BLaER1 treated with 17β-estradiol and CSF1 and Interleukin-3, amounts not matched to agents 10 nM and 100 nM (cell line): ENCODE measurements around the gene KCNJ5.

Experiments used
- H3K27ac ChIP-seq, 11 experiments: shearing (Covaris generic); formaldehyde crosslinking; 2 replicates each; pipeline ENCODE4 v1.8.1; 2022
- H3K27me3 ChIP-seq, 11 experiments: shearing (Covaris generic); formaldehyde crosslinking; 2 replicates each; pipeline ENCODE4 v1.8.1; 2022
- H3K36me3 ChIP-seq, 11 experiments: shearing (Covaris generic); formaldehyde crosslinking; 2 replicates each; pipeline ENCODE4 v1.8.1; 2022
- H3K4me1 ChIP-seq, 10 experiments: shearing (Covaris generic); formaldehyde crosslinking; 2 replicates each; pipeline ENCODE4 v1.8.1; 2022
- H3K4me2 ChIP-seq, 11 experiments: shearing (Covaris generic); formaldehyde crosslinking; 2 replicates each; pipeline ENCODE4 v1.8.1; 2022
- H3K4me3 ChIP-seq, 10 experiments: shearing (Covaris generic); formaldehyde crosslinking; 2 replicates each; pipeline ENCODE4 v1.8.1; 2022
- H3K9ac ChIP-seq, 11 experiments: shearing (Covaris generic); formaldehyde crosslinking; 2 replicates each; pipeline ENCODE4 v1.8.1; 2022
- H3K9me3 ChIP-seq, 11 experiments: shearing (Covaris generic); formaldehyde crosslinking; replicated peaks in 1 of 11; 2 replicates each; pipeline ENCODE4 v1.8.1; 2022
- H4K20me1 ChIP-seq, 11 experiments: shearing (Covaris generic); formaldehyde crosslinking; 2 replicates each; pipeline ENCODE4 v1.8.1; 2022
- Cebpa-rat ChIP-seq, 11 experiments: shearing (Covaris generic); IDR thresholded peaks; 2 replicates each; pipeline ENCODE4 v1.8.1; 2022

Gene KCNJ5

DNA sequence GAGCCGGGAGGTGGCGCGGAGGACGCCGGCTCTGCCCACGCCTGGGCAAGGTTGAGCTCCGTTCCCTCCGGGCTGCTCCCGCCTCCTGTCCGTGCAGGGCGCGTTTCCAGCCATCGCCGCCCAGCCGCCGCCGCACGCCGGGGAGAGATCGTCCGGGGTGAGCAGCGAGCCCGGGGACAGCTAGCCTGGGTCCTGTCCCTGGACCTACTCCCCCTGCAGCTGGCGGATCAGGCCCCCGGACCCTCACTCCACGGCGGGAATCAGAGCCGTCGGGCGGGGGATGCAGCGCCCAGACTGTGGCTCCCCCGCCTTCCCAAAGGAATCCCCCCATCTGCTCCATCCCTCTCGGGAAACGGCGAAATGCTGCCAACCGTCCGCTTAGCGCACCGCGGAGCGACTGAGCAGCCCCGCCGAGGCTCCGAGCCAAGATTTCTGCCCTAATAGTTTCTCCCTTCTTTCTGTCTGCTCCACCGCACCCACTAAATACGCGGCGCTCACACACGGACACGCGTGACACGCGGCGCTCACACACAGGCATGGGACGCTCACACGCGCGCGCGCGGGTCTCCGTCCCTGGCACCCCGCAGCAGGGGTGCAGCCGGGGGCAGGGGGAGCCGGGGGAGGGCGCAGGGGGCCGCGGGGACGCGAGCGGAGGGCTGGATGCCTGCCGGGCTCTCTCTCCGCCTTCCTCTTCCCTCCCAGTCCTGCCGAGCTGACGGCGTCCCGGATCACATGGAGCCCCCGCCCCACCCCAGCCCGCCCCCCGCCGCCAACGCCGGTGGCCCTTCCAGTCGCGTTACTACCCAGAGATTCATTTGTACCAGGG lies at the start of gene KCNJ5:
Gene KCNJ5, plus strand, starts transcription at position 814 of the 826 bp plus-strand sequence. CDS start 19,918 bp downstream, outside the sequence.
- H3K4me2 ChIP-seq, result peak within 1 kb of the TSS; percentile 73 to 99 (median 90)
- no peak within 1 kb of the TSS for H3K27ac ChIP-seq
- peak within 1 kb of the TSS; percentile 42 to 67 (median 56) for H3K4me3 ChIP-seq
- peaks cover 55 to 72% (median 63%) of the 10 kb centered on the region in 11 experiments for H3K27me3 ChIP-seq
- H4K20me1 ChIP-seq, result peaks cover 0 to 35% (median 21%) of the 10 kb centered on the region in 11 experiments; a peak in 16 of 22 replicates
- peaks cover 32 to 50% (median 44%) of the 10 kb centered on the region in 10 experiments for H3K4me1 ChIP-seq
- no peaks in the 10 kb centered on the region for H3K36me3 ChIP-seq
- no peaks in the 10 kb centered on the region for H3K9me3 ChIP-seq
- peak within 1 kb of the TSS in 9 of 11 experiments; percentile 23 to 60 (median 41); a peak in 9 of 22 replicates for H3K9ac ChIP-seq
- no peak for TF ChIP-seq Cebpa-rat (IDR thresholded peaks at IDR 0.05)

DNA sequence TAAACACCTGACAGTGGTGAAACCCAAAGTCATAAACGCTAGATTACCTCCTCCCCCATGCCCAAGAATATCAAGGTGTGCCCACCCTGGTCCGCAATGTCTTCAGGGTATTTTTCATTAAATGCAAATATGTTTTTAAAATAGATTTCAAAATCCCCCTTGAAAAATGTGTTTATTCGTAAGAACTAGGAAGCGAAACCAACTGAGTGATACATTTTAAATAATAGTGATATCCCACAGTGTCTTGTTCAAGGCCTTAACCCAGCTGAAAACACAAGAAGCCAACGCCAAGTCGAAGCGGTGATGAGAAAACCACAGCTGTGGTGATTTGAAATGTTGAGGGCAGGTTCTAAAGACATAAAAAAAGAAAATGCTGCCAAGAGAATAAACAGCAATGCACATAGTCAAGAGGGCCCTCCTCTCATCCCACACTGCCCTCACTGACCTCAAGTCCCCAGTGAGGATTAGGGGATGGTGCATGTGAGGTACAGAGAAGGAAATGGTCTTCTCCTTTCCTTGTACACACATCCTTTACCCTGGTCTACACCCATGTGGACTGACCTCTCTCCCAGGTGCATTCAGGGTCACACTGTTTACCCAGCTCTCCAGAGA lies 49.6 kb upstream of the KCNJ5 start:
- peaks cover 59 to 74% (median 64%) of the 10 kb centered on the region in 10 experiments for H3K4me1 ChIP-seq
- H3K27me3 ChIP-seq, result no peaks in the 10 kb centered on the region
- no peak for TF ChIP-seq Cebpa-rat (IDR thresholded peaks at IDR 0.05)

DNA sequence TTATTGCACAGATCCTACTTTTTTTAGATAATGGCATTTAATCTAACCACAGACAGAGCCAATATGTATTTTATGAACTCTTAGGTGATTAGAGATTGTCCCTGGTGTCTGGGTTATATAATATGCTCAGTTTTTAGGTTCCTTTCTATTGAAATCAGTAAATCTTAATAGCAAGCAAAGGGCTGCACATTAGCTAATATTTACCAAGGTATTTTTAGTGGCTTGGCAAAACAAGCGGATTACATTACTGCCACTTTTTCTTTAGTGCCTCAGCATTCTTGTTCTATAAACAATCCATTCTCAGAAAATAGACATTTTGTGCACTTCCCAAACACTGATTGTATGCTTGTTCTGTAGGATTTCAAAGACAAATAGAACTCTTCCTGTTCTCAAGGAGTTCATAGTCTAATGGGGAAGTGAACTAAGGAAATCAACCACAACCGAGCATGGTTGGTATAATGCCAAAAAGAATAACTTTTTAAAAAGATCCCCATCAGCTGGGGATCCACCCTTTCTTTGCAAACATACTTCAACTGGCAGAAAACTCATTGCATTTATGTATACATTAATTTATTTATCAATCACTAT lies 47.9 kb upstream of the KCNJ5 start:
- Histone ChIP-seq H3K9me3 (peaks cover 0 to 18% (median 8%) of the 10 kb centered on the region in 11 experiments; a peak in 6 of 22 replicates), H3K27me3 (no peaks in the 10 kb centered on the region), H4K20me1 (no peaks in the 10 kb centered on the region), H3K36me3 (no peaks in the 10 kb centered on the region; a peak in 1 of 22 replicates), H3K4me2 (peak overlapping the region; percentile 13 to 80 (median 69); a peak in 18 of 22 replicates), H3K9ac (no peak overlapping the region), H3K27ac (no peak overlapping the region), H3K4me1 (peaks cover 44 to 60% (median 51%) of the 10 kb centered on the region in 10 experiments), H3K4me3 (no peak overlapping the region)
- TF ChIP-seq Cebpa-rat (IDR thresholded peaks at IDR 0.05), result no peak

More for the DNA sequence above, 49.6 kb upstream of the KCNJ5 start:
- Histone ChIP-seq H4K20me1 (no peaks in the 10 kb centered on the region), H3K9ac (no peak overlapping the region), H3K4me3 (no peak overlapping the region), H3K36me3 (no peaks in the 10 kb centered on the region; a peak in 1 of 22 replicates), H3K27ac (peak overlapping the region in 8 of 11 experiments; percentile 3 to 63 (median 33); a peak in 10 of 22 replicates), H3K4me2 (peak overlapping the region; percentile 53 to 80 (median 72)), H3K9me3 (peaks cover 0 to 31% (median 9%) of the 10 kb centered on the region in 11 experiments; a peak in 10 of 22 replicates)

DNA sequence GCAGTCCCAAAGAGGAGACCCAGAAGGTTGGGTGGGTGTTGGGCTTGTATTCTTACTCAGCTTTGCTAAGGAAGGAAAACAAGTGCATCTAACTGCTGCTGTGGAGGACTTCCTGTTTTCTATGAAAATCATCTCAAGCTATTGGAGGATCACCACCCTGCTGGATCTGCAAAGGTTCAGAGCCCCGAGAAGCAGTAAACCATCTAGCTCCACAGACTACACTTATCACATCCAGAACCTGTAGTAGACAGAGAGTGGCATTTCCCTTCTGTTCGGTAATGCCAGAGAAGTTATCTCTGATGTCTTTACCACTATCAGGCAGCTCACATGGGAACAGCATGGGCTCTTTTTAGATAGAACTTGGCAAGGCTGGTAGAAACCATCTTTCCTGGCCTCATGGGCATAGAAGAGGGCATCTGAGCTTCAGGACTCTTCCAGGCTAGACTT lies 45.8 kb upstream of the KCNJ5 start:
- H3K9me3 ChIP-seq, result peaks cover 0 to 8% (median 0%) of the 10 kb centered on the region in 11 experiments; a peak in 2 of 22 replicates
- peaks cover 44 to 56% (median 47%) of the 10 kb centered on the region in 10 experiments for H3K4me1 ChIP-seq
- no peaks in the 10 kb centered on the region for H3K27me3 ChIP-seq
- no peak overlapping the region for H3K9ac ChIP-seq
- H3K4me2 ChIP-seq, result peak overlapping the region; percentile 17 to 74 (median 39); a peak in 17 of 22 replicates
- H3K36me3 ChIP-seq, result no peaks in the 10 kb centered on the region
- no peak for TF ChIP-seq Cebpa-rat (IDR thresholded peaks at IDR 0.05)
- H3K27ac ChIP-seq, result no peak overlapping the region
- H4K20me1 ChIP-seq, result no peaks in the 10 kb centered on the region; a peak in 1 of 22 replicates
- no peak overlapping the region for H3K4me3 ChIP-seq

DNA sequence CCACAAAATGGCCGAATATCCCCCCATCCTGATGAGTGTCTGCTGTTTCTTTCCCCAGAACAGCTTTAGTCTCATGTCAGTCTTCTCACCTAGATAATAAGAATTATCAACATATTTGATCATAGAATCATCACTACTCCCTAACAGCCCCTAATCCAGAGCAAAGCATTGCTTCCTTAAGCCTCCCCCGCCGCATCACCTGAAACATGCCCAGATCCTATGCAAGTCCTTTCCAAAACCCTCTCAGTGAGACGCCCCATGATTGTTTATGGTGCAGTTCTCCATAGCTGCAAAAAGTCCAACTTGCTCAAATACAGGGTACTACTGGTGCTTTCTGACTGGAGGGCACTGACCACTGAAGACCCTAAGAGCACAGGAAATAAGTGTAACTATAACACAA lies 44.2 kb upstream of the KCNJ5 start:
- H3K9ac ChIP-seq, result no peak overlapping the region
- H3K9me3 ChIP-seq, result peaks cover 0 to 8% (median 0%) of the 10 kb centered on the region in 11 experiments; a peak in 2 of 22 replicates
- no peak for TF ChIP-seq Cebpa-rat (IDR thresholded peaks at IDR 0.05)
- no peak overlapping the region for H3K4me2 ChIP-seq
- no peaks in the 10 kb centered on the region; a peak in 1 of 22 replicates for H4K20me1 ChIP-seq
- H3K4me3 ChIP-seq, result no peak overlapping the region
- H3K27me3 ChIP-seq, result no peaks in the 10 kb centered on the region
- peaks cover 29 to 40% (median 33%) of the 10 kb centered on the region in 10 experiments for H3K4me1 ChIP-seq
- no peaks in the 10 kb centered on the region for H3K36me3 ChIP-seq
- H3K27ac ChIP-seq, result no peak overlapping the region

DNA sequence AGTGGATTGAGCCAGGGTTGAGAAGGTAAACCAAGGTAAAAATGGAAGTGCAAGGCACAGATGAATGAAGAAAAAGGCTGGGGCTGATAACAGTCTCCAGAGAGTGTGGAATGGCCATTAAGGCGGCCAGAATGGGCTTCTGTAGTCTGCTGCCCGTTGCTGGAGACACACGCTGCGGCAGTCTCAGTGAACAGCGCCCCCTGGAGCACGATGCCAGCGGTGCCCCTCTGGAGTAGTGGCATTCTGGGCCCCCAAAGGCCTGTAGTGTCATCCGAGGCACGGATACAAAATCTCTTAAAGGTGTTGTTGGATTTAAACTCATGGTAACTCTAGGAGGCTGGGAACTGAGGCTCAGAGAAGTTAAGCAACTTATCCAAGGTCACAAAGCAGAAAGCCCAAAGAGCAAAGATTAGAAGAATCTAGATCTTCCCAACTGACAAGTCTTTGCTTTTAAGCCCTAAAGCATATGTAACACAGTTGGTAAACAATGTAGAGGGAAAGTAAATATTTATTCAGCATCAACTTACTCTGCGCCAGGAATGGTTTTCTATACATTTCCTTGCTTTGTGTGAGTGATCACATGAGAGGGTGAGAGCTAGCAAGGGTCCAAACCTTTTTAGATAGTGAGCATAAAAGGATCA lies 42.2 kb upstream of the KCNJ5 start:
- peaks cover 11 to 21% (median 13%) of the 10 kb centered on the region in 10 experiments; a peak in 19 of 20 replicates for H3K4me1 ChIP-seq
- no peak overlapping the region for H3K27ac ChIP-seq
- no peak for TF ChIP-seq Cebpa-rat (IDR thresholded peaks at IDR 0.05)
- H3K36me3 ChIP-seq, result no peaks in the 10 kb centered on the region
- no peak overlapping the region for H3K4me2 ChIP-seq
- H3K9ac ChIP-seq, result no peak overlapping the region
- H3K4me3 ChIP-seq, result no peak overlapping the region
- H3K27me3 ChIP-seq, result no peaks in the 10 kb centered on the region
- H4K20me1 ChIP-seq, result no peaks in the 10 kb centered on the region; a peak in 1 of 22 replicates
- H3K9me3 ChIP-seq, result no peaks in the 10 kb centered on the region

DNA sequence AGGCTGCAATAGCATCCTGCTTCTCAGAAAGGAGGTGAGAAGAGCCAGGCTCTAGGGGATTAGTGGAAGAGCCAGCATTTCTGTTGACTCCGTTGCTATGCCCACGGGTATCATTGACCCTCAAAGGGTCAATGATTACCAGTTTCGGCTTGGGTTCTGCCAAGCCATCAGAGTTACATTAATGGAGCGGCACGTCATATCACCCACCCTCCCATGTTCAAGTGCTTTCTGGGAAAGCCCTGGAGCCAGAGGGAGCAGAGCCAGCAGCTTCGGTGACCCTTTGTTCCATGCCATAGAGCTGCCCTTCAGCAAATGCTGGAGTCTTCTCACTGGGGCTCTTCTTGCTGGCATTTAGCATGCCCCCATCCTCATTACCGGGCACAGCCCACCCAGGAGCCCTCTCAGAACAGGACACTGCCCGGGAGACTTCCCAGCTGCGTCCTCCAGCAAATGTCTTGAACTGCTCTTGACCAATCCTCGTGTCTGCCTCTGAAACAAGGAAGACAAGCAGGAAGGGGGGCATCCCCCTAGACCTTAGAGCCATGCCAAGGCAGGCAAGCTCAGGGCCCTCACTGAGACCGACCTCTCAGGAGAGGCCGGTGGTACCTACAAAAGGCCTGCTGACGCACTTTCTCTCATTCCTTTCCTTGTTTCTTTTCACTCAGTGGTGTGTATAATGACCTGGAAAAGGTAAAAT lies 38.7 kb upstream of the KCNJ5 start:
- TF ChIP-seq Cebpa-rat (IDR thresholded peaks at IDR 0.05), result no peak
- no peak overlapping the region for H3K4me2 ChIP-seq
- H3K4me1 ChIP-seq, result no peaks in the 10 kb centered on the region
- no peaks in the 10 kb centered on the region; a peak in 1 of 22 replicates for H4K20me1 ChIP-seq
- no peak overlapping the region for H3K9ac ChIP-seq
- no peak overlapping the region for H3K4me3 ChIP-seq
- no peaks in the 10 kb centered on the region for H3K27me3 ChIP-seq
- H3K9me3 ChIP-seq, result no peaks in the 10 kb centered on the region
- no peaks in the 10 kb centered on the region for H3K36me3 ChIP-seq
- no peak overlapping the region for H3K27ac ChIP-seq

DNA sequence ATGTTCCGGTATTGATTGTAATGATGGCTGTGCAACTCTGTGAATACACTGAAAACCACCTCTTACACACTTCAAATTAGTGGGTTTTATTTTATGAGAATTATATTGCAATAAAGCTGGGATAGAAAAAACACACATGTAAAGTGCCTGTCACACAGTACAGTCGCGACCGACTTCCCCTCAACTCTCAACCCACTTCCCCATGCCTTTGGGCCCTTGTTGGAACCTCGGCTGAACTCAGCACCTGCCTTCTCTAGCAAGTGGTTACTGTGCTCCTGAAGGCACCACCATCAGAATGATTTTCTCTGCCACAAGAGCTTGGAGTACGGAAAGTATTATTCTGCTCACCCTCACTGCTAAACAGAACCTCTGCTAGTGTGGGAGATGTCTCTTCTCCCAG lies 37.6 kb upstream of the KCNJ5 start:
- Histone ChIP-seq H3K27me3 (no peaks in the 10 kb centered on the region), H3K4me2 (no peak overlapping the region), H3K36me3 (no peaks in the 10 kb centered on the region), H4K20me1 (no peaks in the 10 kb centered on the region; a peak in 1 of 22 replicates), H3K9me3 (no peaks in the 10 kb centered on the region), H3K4me1 (no peaks in the 10 kb centered on the region), H3K27ac (no peak overlapping the region), H3K9ac (no peak overlapping the region), H3K4me3 (no peak overlapping the region)
- TF ChIP-seq Cebpa-rat (IDR thresholded peaks at IDR 0.05), result no peak
